Keratinocyte (primary cell): Measurements from ENCODE around the gene ZBTB3. TPM values are rescaled to one million over a fixed set of nuclear protein-coding genes. Genes with fewer than 3 reads are reported as not detected.

Experiments
- DNase-seq: peaks from one replicate; pipeline ENCODE4 v3.0.0-alpha.2; 2011; ENCODE audit warnings: low read depth, missing footprints, low spot score
- FAIRE-seq: peaks from 2 replicates; lab custom pipeline; 2011; peaks lifted over from hg19 to GRCh38; lab: Jason Lieb, UNC
- H2AFZ ChIP-seq: 2 replicates; pipeline ENCODE4 v1.6.0; 2012; ENCODE audit warnings: low read length, control low read depth, inconsistent platforms; ENCODE audit not compliant: control insufficient read depth
- H3K27ac ChIP-seq: 2 replicates; pipeline ENCODE4 v1.5.1; 2011; ENCODE audit warnings: low read length; ENCODE audit not compliant: control insufficient read depth, insufficient read depth
- H3K27me3 ChIP-seq: 3 replicates; pipeline ENCODE4 v1.6.0; 2011; ENCODE audit warnings: low read length; ENCODE audit not compliant: control insufficient read depth, insufficient read depth; ENCODE audit errors: extremely low read depth
- H3K36me3 ChIP-seq, 2 experiments: 2 replicates in 1 of 2; 3 replicates in 1 of 2; pipeline ENCODE4 v1.5.1; 2011; ENCODE audit warnings: low read length in 2 of 2, mild to moderate bottlenecking in 1 of 2; ENCODE audit not compliant: control insufficient read depth in 2 of 2, insufficient read depth in 2 of 2; ENCODE audit errors: extremely low read depth in 1 of 2
- H3K4me1 ChIP-seq: 3 replicates; pipeline ENCODE4 v1.5.1; 2011; ENCODE audit warnings: low read length; ENCODE audit not compliant: control insufficient read depth, insufficient read depth; ENCODE audit errors: extremely low read depth
- H3K4me2 ChIP-seq: 3 replicates; pipeline ENCODE4 v1.6.0; 2011; ENCODE audit warnings: low read depth, low read length; ENCODE audit not compliant: control insufficient read depth, insufficient read depth; ENCODE audit errors: extremely low read depth
- H3K4me3 ChIP-seq, 3 experiments: fragments of 200-600 bp in 1 of 3; sonication (generic) in 1 of 3; 2 replicates in 2 of 3; 3 replicates in 1 of 3; pipeline ENCODE4 v1.5.1; 2011 to 2016; ENCODE audit warnings: low read length in 3 of 3, mild to moderate bottlenecking in 3 of 3, control low read depth in 2 of 3, inconsistent platforms in 1 of 3, low read depth in 1 of 3, mixed read lengths in 1 of 3, mixed run types in 1 of 3, moderate library complexity in 1 of 3; ENCODE audit not compliant: control insufficient read depth in 2 of 3, insufficient read depth in 2 of 3; ENCODE audit errors: extremely low read depth in 1 of 3
- H3K79me2 ChIP-seq: 2 replicates; pipeline ENCODE4 v1.6.0; 2012; ENCODE audit warnings: low read length; ENCODE audit not compliant: control insufficient read depth, insufficient read depth
- H3K9ac ChIP-seq: 3 replicates; pipeline ENCODE4 v1.6.0; 2011; ENCODE audit warnings: low read length; ENCODE audit not compliant: control insufficient read depth, insufficient read depth; ENCODE audit errors: extremely low read depth
- H3K9me1 ChIP-seq: 3 replicates; pipeline ENCODE4 v1.6.0; 2011; ENCODE audit warnings: low read length; ENCODE audit not compliant: control insufficient read depth, insufficient read depth; ENCODE audit errors: extremely low read depth
- H3K9me3 ChIP-seq: 2 replicates; pipeline ENCODE4 v1.5.1; 2012; ENCODE audit warnings: low read depth, low read length; ENCODE audit not compliant: control insufficient read depth
- H4K20me1 ChIP-seq: 3 replicates; pipeline ENCODE4 v1.6.0; 2011; ENCODE audit warnings: low read length; ENCODE audit not compliant: control insufficient read depth, insufficient read depth; ENCODE audit errors: extremely low read depth
- CTCF ChIP-seq, 3 experiments: IDR thresholded peaks in 1 of 3; conservative IDR thresholded peaks in 1 of 3; optimal IDR thresholded peaks in 1 of 3; 2 replicates in 2 of 3; 3 replicates in 1 of 3; pipeline versions ENCODE3 to v1.5.1; 2011; ENCODE audit warnings: low read length in 3 of 3, mild to moderate bottlenecking in 3 of 3, moderate library complexity in 2 of 3, control low read depth in 1 of 3, inconsistent platforms in 1 of 3; ENCODE audit not compliant: insufficient read depth in 2 of 3; ENCODE audit errors: extremely low read depth in 1 of 3
- EZH2 ChIP-seq: IDR thresholded peaks from one replicate; pipeline ENCODE4 v1.6.1; 2012; ENCODE audit warnings: inconsistent platforms, mild to moderate bottlenecking, low read length, moderate library complexity
- dilution Hi-C: fragments of 300-500 bp; cut with MboI; formaldehyde crosslinking; loops from one replicate; pipeline ENCODE4 v1.7.0; 2020; ENCODE audit warnings: low sequenced_read_pairs; ENCODE audit not compliant: extremely low pct_ligation_motif_present
- polyA plus RNA-seq, 5 experiments: library from polyadenylated mRNA; depleted of rRNA in 3 of 5; stranded (reverse) in 3 of 5; stranded (forward) in 1 of 5; unstranded in 1 of 5; fragments of >200 nt; gene quantifications; 1 replicate in 1 of 5; 2 replicates in 3 of 5; 3 replicates in 1 of 5; pipeline versions ENCODE4 v1.2.1 to v1.2.3, GENCODE V29; 2011 to 2012; ENCODE audit warnings: missing spikeins in 2 of 5, low read depth in 1 of 5, low replicate concordance in 1 of 5

Gene ZBTB3
- polyA plus RNA-seq, 1 donor (not counting 4 experiments of a cell fraction or from before 2014, with no cell fraction given), result 3.4 TPM

DNA sequence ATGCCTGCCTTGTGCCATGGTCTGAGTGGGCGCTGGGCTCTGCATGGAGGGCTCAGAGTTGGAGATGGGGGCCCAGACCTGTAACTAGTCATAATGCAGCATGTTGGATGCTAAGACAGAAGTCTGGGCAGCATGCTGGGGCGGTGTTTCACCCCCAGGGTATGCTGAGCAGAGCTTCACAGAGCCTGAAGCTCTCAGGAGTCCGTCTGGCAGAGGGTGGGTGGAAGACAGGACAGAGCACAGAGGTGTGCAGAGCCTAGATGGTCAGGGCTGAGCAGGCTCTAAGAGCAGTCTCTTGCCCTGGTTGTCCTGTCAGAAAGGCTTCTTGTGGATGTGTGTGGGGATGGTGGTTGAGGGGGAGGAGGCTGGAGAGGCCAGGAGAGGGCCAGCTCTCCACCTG lies 24.5 kb upstream of the ZBTB3 start:
- no peak overlapping the region for H3K4me2 ChIP-seq
- no peaks in the 10 kb centered on the region for H3K9me1 ChIP-seq
- peaks cover 4% of the 10 kb centered on the region for H3K79me2 ChIP-seq
- no peak overlapping the region for H3K9ac ChIP-seq
- no peak overlapping the region for H2AFZ ChIP-seq
- no peak for FAIRE-seq
- dilution Hi-C loops, result no loop called here
- H3K4me1 ChIP-seq, result peaks cover 2% of the 10 kb centered on the region
- TF ChIP-seq EZH2 (no peak), CTCF (optimal IDR thresholded peaks at IDR 0.05 in 1 of 3, IDR thresholded peaks at IDR 0.05 in 1 of 3, conservative IDR thresholded peaks at IDR 0.05 in 1 of 3; ENCODE audit: extremely low read depth in 1 of 3, insufficient read depth in 2 of 3, low read length in 3 of 3) (no peak)
- no peak overlapping the region for H3K27ac ChIP-seq
- no peaks in the 10 kb centered on the region for H4K20me1 ChIP-seq
- DNase-seq, result no peak
- no peaks in the 10 kb centered on the region for H3K9me3 ChIP-seq
- no peak overlapping the region for H3K4me3 ChIP-seq
- peaks cover 10 to 12% of the 10 kb centered on the region in 2 experiments for H3K36me3 ChIP-seq
- no peaks in the 10 kb centered on the region for H3K27me3 ChIP-seq

- no peaks in the 10 kb centered on the region for H4K20me1 ChIP-seq
- FAIRE-seq (no peak), DNase-seq (no peak)
- H3K9me3 ChIP-seq, result no peaks in the 10 kb centered on the region
- H2AFZ ChIP-seq, result no peak overlapping the region
- H3K36me3 ChIP-seq, result peaks cover 10 to 12% of the 10 kb centered on the region in 2 experiments
- dilution Hi-C loops, result no loop called here
- H3K9ac ChIP-seq, result no peak overlapping the region
- H3K79me2 ChIP-seq, result peaks cover 6% of the 10 kb centered on the region
- peaks cover 2% of the 10 kb centered on the region for H3K4me1 ChIP-seq
- H3K4me3 ChIP-seq, result no peak overlapping the region
- H3K27me3 ChIP-seq, result no peaks in the 10 kb centered on the region
- H3K27ac ChIP-seq, result no peak overlapping the region
- TF ChIP-seq CTCF (optimal IDR thresholded peaks at IDR 0.05 in 1 of 3, IDR thresholded peaks at IDR 0.05 in 1 of 3, conservative IDR thresholded peaks at IDR 0.05 in 1 of 3; ENCODE audit: extremely low read depth in 1 of 3, insufficient read depth in 2 of 3, low read length in 3 of 3) (no peak), EZH2 (no peak)
- H3K9me1 ChIP-seq, result no peaks in the 10 kb centered on the region
- no peak overlapping the region for H3K4me2 ChIP-seq
Measured at GRCh38 chr11:62777389-62777788, 23.4 kb upstream of the ZBTB3 start.
